Muscle layer of colon (tissue), 2 donors: ENCODE measurements around the gene SLC25A51.

ENCODE experiments used
- H3K27ac ChIP-seq: one replicate; pipeline ENCODE4 v1.7.0; 2013; ENCODE audit warnings: low read depth, mild to moderate bottlenecking, low read length, moderate library complexity
- H3K27me3 ChIP-seq, 2 donors: one replicate each; pipeline ENCODE4 v1.7.0; 2013; ENCODE audit warnings: low read length in 2 of 2, mild to moderate bottlenecking in 2 of 2; ENCODE audit not compliant: insufficient read depth in 2 of 2, control insufficient read depth in 1 of 2
- H3K36me3 ChIP-seq: one replicate; pipeline ENCODE4 v1.7.0; 2013; ENCODE audit warnings: mild to moderate bottlenecking, low read length; ENCODE audit not compliant: insufficient read depth
- H3K4me1 ChIP-seq: one replicate; pipeline ENCODE4 v1.7.0; 2013; ENCODE audit warnings: mild to moderate bottlenecking, low read length; ENCODE audit not compliant: insufficient read depth
- H3K4me3 ChIP-seq, 2 donors: one replicate each; pipeline ENCODE4 v1.7.0; 2013; ENCODE audit warnings: low read length in 2 of 2, low read depth in 1 of 2, mild to moderate bottlenecking in 1 of 2, moderate library complexity in 1 of 2
- H3K9ac ChIP-seq: one replicate; pipeline ENCODE4 v1.7.0; 2013; ENCODE audit warnings: low read length
- H3K9me3 ChIP-seq: one replicate; pipeline ENCODE4 v1.7.0; 2013; ENCODE audit warnings: mild to moderate bottlenecking, low read length
- donor health status: abdominal sarcoma.
- donor health status: Adenocarcinoma of cecum.

The SLC25A51 gene

DNA sequence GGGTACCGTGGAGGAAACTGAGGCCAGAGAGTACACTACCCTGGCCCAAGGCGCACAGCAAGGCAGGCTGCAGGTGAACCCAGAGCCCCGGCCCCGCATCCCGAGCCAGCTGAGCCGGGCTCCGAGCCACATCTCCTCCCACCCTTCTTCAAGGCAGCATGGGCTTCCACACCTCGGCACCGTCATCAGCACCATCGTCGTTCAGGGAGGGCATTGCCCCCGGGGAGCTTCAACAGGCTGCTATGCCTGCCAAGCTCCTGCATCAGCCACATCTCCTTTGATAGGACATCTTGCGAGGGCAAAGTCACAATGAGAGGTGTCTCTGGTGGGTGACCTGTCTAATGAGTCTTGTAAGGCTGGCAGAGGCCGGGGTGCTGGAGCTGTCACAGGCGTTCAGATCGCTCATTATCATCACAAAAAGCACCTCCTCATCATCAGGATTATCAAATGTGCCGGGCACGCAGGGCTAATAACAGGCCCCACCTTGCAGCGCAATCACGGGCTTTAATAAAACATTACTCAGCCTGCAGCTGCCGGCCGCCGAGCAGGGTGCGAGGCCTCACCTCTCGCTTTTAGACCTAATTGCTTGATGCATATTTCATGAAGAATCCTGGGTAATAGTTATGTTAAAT lies 20.0 kb upstream of the SLC25A51 start:
- no peaks in the 10 kb centered on the region for H3K4me1 ChIP-seq
- no peak overlapping the region for H3K4me3 ChIP-seq
- no peaks in the 10 kb centered on the region for H3K9me3 ChIP-seq
- H3K27ac ChIP-seq, result no peak overlapping the region
- H3K27me3 ChIP-seq, result no peaks in the 10 kb centered on the region
- no peak overlapping the region for H3K9ac ChIP-seq
- H3K36me3 ChIP-seq, result no peaks in the 10 kb centered on the region

DNA sequence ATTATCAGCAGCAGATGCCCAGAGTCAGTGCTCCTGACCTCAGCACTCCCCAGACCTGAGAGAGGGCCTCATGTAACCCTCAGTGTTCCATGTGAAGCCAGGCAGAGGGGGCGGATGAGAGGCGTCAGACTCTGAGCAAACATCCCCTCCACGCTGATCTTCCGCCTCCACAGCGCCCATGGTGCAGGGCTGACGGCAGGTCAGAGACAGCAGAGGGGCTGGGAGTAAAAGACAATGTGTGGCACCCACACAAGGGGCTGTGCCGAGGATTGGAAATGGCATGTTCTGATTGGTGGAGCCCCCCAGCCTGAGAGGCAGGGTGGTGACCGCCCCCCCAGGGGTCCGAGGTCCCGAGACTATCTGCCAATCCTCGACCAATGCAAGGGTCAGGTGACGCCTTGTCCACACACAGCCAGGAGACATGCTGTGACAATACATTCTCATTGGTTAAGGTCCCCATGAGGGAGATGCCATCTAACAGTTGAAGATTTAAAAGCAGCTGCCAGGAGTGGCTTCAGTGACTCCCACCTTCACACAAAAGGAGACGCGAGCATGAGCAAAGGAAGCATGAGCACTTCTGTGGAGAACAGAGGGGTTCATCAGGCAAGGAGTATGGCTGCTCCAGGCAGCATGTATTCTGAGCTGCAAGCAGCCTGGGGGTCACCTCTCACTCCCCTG lies 19.3 kb upstream of the SLC25A51 start:
- Histone ChIP-seq H3K4me3 (no peak overlapping the region), H3K36me3 (no peaks in the 10 kb centered on the region), H3K4me1 (no peaks in the 10 kb centered on the region), H3K27me3 (no peaks in the 10 kb centered on the region), H3K9ac (no peak overlapping the region), H3K9me3 (no peaks in the 10 kb centered on the region), H3K27ac (no peak overlapping the region)

DNA sequence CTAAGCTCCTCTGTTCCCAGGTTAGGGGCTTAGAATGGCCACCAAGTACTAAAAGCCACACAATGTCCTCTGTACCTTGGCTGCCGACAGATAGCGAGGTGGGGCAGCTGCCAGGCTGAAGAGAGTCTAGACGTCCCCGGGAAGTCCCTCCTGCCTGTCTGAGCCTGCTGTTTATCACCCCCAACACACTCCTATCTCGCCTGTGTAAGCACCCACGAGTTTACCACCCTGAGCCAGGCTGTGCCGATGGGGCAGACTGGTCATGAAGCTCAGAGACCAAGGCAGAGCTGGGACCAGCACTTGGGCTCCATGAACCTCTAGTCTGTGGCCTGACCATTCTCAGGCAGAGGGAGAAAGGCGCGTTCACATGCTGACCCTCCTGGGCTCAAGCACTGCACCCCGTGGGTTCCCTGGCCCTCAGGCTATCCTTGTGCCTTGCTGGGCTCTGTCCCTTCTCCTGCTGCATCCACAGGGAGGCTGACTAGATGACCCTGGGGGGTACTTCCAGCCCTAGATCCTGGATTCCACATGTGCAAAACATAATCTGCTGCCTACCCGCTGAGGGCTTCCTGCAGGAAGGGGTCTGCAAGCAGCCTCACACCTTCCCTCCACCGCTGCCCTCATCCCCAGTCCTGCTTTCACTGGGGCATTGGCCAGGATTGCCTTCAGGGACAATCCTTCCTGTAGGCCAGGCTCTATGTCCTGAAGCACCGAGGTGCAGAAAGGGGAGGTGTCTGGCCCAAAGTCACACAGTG lies 18.6 kb upstream of the SLC25A51 start:
- Histone ChIP-seq H3K4me1 (no peaks in the 10 kb centered on the region), H3K9ac (no peak overlapping the region), H3K27ac (no peak overlapping the region), H3K27me3 (no peaks in the 10 kb centered on the region), H3K4me3 (no peak overlapping the region), H3K9me3 (no peaks in the 10 kb centered on the region), H3K36me3 (no peaks in the 10 kb centered on the region)

DNA sequence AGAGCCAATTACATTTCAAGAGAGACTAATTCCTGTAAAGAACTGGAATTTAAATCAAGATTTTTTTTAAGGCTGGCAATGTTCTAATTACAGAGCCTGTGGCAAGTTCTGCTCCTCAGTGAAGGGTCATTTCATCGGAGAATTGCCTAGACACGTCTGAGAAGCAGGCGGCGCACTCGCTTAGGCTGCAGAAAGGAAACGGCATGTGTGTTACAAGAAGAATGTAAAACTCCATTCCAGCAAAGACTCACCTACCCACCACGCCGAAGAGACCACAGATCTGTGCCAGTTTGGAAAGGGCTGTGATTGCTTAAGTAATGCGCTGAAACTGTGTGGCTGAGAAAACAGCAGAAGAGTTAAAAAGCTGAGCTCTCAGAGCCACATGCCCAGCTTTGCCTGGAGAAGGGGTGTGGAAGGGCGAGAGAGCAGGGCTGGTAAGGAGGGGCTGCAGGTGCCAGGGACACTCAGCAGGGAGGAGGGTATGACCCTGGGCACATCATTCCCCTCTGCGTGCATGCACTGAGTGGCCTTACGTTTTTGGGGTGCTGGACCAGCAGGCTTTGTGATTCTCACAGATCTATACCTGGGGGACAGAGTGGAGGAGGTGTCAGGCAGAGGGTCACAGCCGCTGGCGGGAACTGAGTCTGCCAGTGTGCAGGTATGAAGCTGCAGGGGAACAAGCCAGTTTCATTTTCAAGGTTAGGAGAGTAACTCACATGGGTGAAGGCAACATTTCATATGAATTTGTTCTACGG lies 17.8 kb upstream of the SLC25A51 start:
- Histone ChIP-seq H3K4me1 (no peaks in the 10 kb centered on the region), H3K4me3 (no peak overlapping the region), H3K27me3 (no peaks in the 10 kb centered on the region), H3K9ac (no peak overlapping the region), H3K27ac (no peak overlapping the region), H3K36me3 (no peaks in the 10 kb centered on the region), H3K9me3 (no peaks in the 10 kb centered on the region)

DNA sequence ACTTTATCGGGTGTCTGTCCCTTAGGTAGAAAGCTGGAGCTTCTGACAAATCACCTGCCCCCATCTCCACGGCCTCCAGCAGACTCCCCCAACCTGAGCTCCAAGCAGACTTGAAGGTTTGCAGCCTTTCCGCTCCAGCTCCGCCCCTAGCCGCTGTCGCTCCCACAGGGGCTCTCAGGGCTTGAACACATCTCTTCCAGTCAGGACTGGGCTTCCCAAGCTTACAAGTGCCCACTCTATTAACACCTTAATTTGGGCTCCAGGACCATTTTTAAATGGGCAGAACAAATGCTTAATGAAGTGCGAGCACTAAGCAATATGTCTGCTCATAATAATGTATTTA lies 17.2 kb upstream of the SLC25A51 start:
- Histone ChIP-seq H3K27me3 (no peaks in the 10 kb centered on the region), H3K36me3 (no peaks in the 10 kb centered on the region), H3K4me3 (no peak overlapping the region), H3K27ac (no peak overlapping the region), H3K9me3 (no peaks in the 10 kb centered on the region), H3K9ac (no peak overlapping the region), H3K4me1 (no peaks in the 10 kb centered on the region)

DNA sequence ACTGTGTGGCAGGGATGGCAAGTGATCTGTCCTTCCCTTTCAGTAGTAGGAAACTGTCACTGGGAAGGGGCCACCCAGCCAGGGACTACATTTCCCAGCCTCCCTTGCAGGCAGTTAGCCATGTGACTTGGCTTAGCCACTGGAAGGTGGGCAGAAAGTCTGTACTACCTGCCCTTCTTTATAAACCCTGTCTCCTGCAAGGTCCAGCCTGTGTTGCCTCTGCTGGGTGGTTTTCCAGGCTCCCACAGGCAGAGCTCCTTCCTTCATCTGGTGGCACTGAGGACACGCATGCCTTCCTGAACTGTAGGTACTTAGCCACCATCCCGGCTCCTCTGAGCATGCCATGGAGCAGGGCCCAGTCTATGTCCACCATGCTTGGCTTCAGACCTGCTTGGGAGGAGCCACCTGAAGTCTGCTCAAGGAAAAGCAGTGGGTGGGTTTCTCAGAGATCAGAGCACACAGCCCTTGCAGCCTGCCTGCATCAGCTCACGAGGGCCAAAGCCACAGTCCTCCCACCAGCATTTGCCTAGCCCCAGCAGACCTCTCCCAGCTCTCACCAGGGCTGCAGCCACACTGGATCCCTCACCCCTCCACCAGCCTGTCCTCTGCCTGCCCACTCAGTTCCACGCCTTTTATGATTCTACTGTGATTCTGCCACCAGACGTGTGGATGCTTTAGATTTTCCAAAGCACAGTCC lies 16.7 kb upstream of the SLC25A51 start:
- H3K4me1 ChIP-seq, result no peaks in the 10 kb centered on the region

DNA sequence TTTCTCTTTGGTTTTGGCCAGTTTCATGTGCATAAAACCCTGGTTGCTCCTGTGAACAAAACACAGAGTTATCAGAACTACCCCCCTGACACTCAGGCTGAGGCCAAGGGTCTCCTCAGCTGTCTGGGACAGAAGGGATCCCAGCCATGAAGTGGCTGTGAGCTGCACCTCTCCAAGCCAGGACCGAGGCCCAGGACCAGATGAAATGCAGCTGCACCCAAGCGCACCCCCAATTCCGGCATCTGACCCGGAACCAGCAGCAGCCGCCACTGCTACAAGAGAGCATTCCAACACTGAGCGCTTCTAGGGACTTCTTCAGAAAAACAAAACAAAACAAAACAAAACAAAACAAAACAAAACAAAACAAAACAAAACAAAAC lies 16.0 kb upstream of the SLC25A51 start:
- no peaks in the 10 kb centered on the region for H3K9me3 ChIP-seq
- no peaks in the 10 kb centered on the region for H3K27me3 ChIP-seq
- no peaks in the 10 kb centered on the region for H3K4me1 ChIP-seq
- H3K9ac ChIP-seq, result no peak overlapping the region
- no peak overlapping the region for H3K4me3 ChIP-seq
- H3K27ac ChIP-seq, result no peak overlapping the region
- H3K36me3 ChIP-seq, result no peaks in the 10 kb centered on the region

More for the DNA sequence above, 16.7 kb upstream of the SLC25A51 start:
- Histone ChIP-seq H3K27ac (no peak overlapping the region), H3K9ac (no peak overlapping the region), H3K4me3 (no peak overlapping the region), H3K36me3 (no peaks in the 10 kb centered on the region), H3K27me3 (no peaks in the 10 kb centered on the region), H3K9me3 (no peaks in the 10 kb centered on the region)

DNA sequence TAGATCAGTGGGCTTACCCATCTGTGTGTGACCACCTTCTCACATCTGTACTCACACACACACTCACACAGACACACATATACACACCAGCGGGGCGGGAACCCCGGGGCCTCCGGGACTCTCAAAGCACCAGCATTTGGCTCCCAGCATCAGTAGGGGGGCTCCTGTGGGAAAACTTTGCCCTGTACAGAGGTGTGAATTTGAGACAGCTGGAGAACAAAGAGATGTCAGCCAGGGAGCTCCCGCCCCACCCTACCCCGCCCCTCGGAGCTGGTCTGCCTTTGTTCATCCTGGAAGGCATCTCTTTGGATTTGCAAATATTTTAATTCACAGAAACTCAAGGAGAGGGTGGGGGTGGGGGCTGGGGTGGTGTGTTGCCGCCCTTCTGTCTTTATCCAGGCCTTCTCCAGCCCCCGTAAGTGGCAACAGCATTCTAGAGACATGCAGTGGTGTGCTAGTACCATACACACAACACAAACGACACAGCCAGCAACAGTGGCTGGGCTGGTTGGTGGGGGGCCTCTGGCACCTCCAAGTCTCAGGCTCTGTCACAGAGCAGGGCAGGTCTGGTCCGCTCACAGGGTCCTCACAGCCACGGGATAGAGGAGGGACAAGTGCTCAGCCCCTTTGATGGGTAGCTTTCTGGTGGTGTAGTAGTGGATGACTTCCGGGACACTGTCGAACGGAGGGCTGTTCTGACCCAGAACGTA lies 15.5 kb upstream of the SLC25A51 start:
- no peak overlapping the region for H3K27ac ChIP-seq

DNA sequence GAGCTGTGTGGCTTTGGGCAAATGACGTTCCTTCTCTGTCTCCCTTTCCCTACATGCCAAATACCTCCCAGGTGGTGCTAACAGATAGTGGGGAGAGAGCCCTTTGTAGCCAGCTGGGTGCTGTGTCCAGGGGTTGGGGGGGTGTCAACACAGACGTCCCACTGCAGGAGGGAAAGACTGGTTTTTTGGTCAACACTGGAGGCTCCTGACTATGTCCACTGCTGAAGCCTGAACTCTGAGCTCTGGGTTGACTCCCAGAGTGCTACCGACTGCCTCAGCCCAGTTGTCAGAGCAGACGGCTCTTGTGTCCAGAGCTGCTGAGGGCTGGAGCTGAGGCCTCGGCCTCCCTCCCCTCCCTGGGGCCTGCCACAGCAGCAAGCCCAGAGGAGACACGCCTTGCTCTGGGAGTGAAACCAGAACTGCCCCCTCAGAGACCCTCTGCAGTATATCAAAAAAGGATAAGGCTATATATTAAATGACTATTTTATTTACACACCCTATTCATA lies 14.8 kb upstream of the SLC25A51 start:
- Histone ChIP-seq H3K9me3 (no peaks in the 10 kb centered on the region), H3K4me1 (no peaks in the 10 kb centered on the region), H3K36me3 (no peaks in the 10 kb centered on the region), H3K4me3 (no peak overlapping the region), H3K9ac (no peak overlapping the region), H3K27ac (no peak overlapping the region), H3K27me3 (no peaks in the 10 kb centered on the region)

More for the DNA sequence above, 15.5 kb upstream of the SLC25A51 start:
- Histone ChIP-seq H3K9me3 (no peaks in the 10 kb centered on the region), H3K9ac (no peak overlapping the region), H3K4me3 (no peak overlapping the region), H3K36me3 (no peaks in the 10 kb centered on the region), H3K27me3 (no peaks in the 10 kb centered on the region), H3K4me1 (no peaks in the 10 kb centered on the region)

DNA sequence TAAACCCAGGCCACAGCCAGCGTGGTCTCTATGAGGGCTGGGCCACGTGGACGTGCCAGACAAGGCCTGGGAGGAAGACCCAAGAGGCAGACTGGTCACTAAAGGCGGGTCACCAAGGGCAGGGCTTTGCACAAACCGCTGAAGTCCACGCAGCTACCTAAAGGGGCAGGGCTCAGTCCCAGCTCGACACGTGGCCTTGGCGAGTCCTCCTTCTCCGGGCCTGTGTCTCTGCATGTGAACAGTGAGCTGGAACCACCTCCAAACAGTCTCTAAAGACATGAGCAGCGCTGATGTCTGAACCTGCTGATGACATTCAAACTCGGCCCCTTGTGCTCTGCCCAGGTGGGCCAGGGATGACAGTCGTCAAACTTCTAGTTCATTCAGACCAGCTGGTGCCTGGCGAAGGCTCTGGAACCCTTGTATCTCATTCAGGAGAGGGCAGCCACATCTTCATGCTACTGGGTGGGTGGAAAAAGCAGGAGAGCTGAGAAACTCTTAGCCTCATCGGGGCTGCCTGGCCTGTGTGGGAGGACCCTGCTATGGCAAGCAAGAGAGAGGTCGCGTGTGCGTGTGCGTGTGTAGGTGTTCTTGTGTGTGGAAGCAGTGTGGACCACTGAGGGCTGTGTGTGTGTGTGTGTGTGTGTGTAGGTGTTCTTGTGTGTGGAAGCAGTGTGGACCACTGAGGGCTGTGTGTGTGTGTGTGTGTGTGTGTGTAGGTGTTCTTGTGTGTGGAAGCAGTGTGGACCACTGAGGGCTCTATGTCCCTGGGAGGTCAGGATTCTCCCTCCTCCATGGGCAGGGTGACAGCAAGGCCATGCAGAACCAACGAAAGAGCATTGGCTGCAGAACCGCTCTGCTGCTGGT lies 14.1 kb upstream of the SLC25A51 start:
- H3K36me3 ChIP-seq, result no peaks in the 10 kb centered on the region
- no peaks in the 10 kb centered on the region for H3K4me1 ChIP-seq
- no peaks in the 10 kb centered on the region for H3K27me3 ChIP-seq
- no peak overlapping the region for H3K9ac ChIP-seq
- no peak overlapping the region for H3K4me3 ChIP-seq
- H3K9me3 ChIP-seq, result no peaks in the 10 kb centered on the region
- no peak overlapping the region for H3K27ac ChIP-seq
